ENCODE measurements around the gene LINGO1.
A peak's percentile ranks its signal among the peaks of the same experiment; 100 is the strongest.

LINGO1 gene

GRCh38 chr15:77632534-77633133 lies at the start of gene LINGO1:
LINGO1 (minus strand) TSS chr15:77632912; CDS start chr15:77632315, 597 bp downstream.
- DNase-seq = no peak

- no peak for DNase-seq
Observed at GRCh38 chr15:77681362-77681761, 48.6 kb upstream of the LINGO1 start.

- no peak for DNase-seq
Observed at GRCh38 chr15:77676569-77677375, 44.1 kb upstream of the LINGO1 start.

GRCh38 chr15:77675806-77676415 lies 43.2 kb upstream of the LINGO1 start:
- DNase-seq = no peak

GRCh38 chr15:77674327-77674726 lies 41.6 kb upstream of the LINGO1 start:
- DNase-seq = no peak

- DNase-seq = no peak
Observed at GRCh38 chr15:77673866-77674265, 41.2 kb upstream of the LINGO1 start.

- no peak for DNase-seq
Observed at GRCh38 chr15:77672135-77672534, 39.4 kb upstream of the LINGO1 start.

GRCh38 chr15:77671362-77672056 lies 38.8 kb upstream of the LINGO1 start:
- no peak for DNase-seq

- no peak for DNase-seq
Observed at GRCh38 chr15:77670558-77671361, 38.0 kb upstream of the LINGO1 start.

GRCh38 chr15:77669896-77670295 lies 37.2 kb upstream of the LINGO1 start:
- DNase-seq = no peak

GRCh38 chr15:77667338-77668234 lies 34.9 kb upstream of the LINGO1 start:
- DNase-seq = no peak

GRCh38 chr15:77666296-77666660 lies 33.6 kb upstream of the LINGO1 start:
- DNase-seq = no peak

- DNase-seq = no peak
Observed at GRCh38 chr15:77665530-77666295, 33.0 kb upstream of the LINGO1 start.

- no peak for DNase-seq
Observed at GRCh38 chr15:77664428-77664827, 31.7 kb upstream of the LINGO1 start.

GRCh38 chr15:77663256-77663655 lies 30.5 kb upstream of the LINGO1 start:
- DNase-seq = no peak

GRCh38 chr15:77659350-77660321 lies 26.9 kb upstream of the LINGO1 start:
- peak; percentile 24 for DNase-seq

GRCh38 chr15:77658304-77658703 lies 25.6 kb upstream of the LINGO1 start:
- DNase-seq = no peak

- DNase-seq = no peak
Observed at GRCh38 chr15:77657634-77658238, 25.0 kb upstream of the LINGO1 start.

- DNase-seq = no peak
Observed at GRCh38 chr15:77656294-77656693, 23.6 kb upstream of the LINGO1 start.

Data from activated naive CD4-positive, alpha-beta T cell treated with anti-CD3 and anti-CD28 coated beads, Interleukin-2, amount 50 U/mL, for 16 hours (primary cell).